DMS53 (cell line): Measurements from ENCODE around the gene MTOR.
"Not testable (repeated sequence)": the region's sequence is repeated elsewhere in the genome, so short reads cannot be mapped to it uniquely, and the experiment has no call there.

Source experiments
- DNase-seq: peaks from one replicate; lab custom pipeline; 2025; lab: John Stamatoyannopoulos, UW

The MTOR gene

DNA sequence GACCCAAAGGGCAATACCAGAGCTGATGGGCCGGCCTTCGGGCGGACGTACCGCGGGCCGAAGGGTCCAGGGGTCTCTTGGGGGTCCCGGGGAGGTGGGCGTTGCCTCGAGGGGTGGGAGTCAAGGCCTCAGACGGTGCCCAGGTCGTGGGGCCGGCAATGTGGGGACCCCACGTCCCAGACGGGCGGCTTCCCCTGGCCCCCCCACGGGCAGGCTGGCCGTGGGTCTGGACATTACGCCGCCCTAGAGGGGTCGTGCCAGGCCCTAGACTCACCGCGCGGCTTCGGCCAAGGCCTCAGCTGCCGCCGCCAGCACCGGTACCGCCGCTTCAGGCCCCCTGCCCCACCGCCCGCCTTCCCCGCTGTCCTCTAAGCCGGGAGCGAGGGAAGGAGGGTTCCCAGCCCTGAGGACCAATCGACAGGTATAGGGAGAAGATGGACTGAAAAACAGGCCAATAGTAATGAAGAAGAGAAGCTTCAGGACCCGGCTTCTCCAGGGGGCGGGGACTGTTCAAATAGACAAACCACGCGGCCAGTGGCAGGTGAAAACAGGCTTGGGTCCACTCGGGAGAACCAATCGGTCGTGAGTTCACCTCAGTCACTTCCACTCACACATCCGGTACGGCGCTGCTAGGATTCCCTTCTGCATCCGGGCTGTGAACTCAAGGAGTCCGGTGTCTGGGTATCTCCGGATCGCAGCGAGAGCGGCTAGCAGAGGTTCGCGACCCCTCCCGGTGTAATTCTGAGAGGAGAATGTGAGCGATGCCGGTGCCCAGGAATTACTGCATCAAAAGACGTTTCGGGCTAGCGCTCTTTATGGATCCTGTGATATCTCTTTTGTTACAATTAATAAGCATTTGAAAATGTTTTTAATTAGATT is at the start of gene MTOR:
Gene MTOR (minus strand): TSS at position 381 of the 879 bp plus-strand sequence. CDS start 3,142 bp downstream, outside the sequence.
- peak; percentile 100 for DNase-seq

- no peak for DNase-seq
Measured at GRCh38 chr1:11309385-11309784, 47.0 kb upstream of the MTOR start.

DNA sequence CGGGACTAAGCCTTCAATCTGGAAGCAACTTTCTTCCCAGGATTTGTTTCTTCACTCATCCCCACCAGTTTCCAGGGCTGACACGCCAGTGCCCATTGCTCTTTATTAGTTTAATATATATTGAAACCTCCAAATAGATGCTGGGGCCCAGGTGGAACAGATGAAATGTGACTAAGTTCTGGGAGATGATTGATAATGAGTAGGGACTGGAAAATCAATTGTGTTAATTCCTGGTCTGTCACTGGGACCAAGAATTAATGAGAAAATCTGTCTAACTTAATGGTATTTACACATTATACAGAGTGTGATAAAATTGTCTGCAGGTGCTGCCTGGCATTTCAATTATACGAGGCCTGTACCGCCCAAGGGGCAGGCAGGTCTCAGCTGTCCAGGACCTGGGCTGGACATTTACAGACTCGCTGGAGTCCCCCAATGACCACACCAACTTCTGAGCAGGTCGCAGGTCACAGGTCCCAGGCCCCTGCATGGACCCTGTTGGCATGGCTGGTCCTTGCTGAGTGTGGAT is 46.4 kb upstream of the MTOR start:
- no peak for DNase-seq

- no peak for DNase-seq
Measured at GRCh38 chr1:11307852-11308251, 45.5 kb upstream of the MTOR start.

- not testable (repeated sequence) for DNase-seq
Measured at GRCh38 chr1:11305516-11305915, 43.2 kb upstream of the MTOR start.

GRCh38 chr1:11302366-11302765 is 40.0 kb upstream of the MTOR start:
- DNase-seq, result no peak

GRCh38 chr1:11301601-11302000 is 39.2 kb upstream of the MTOR start:
- no peak for DNase-seq

DNA sequence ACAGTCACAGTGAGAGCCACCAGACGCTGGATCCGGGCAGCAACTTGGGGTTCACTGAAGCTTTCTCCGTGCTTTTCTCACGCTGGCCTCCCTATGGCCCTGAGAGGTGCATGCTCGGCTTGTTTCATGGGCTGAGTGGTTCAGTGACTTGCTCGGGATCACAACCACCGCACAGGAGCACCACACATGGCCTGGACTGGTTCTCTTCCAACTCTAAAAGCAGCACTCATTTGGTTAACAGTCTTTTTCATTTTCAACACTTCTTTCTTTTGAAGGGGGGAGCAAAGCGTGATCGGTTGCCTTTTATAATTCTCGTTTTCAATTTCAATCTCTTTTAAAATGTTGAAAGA is 36.8 kb upstream of the MTOR start:
- no peak for DNase-seq

- DNase-seq, result no peak
Measured at GRCh38 chr1:11298390-11299224, 36.3 kb upstream of the MTOR start.

- DNase-seq, result not testable (repeated sequence)
Measured at GRCh38 chr1:11297774-11298173, 35.4 kb upstream of the MTOR start.

GRCh38 chr1:11295905-11296304 is 33.6 kb upstream of the MTOR start:
- DNase-seq, result no peak

DNA sequence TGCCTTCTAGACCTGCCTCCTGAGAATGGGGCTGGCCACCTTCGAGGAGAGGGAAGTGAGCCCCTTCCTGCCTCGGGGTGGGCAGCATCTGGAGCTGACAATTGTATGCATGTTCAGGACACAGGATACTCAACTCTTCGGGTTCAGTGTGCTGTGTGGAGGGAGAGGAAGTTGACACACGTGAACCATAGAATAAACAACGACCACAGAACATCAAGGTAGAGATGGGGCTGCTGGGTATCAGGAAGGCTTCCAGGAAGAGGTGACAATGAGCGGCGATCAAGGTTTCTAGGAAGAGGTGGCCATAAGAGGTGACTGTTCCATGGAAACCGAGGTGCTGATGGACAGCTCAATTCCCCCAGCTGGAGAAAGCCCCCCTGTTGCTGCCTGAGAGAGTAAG is 32.6 kb upstream of the MTOR start:
- no peak for DNase-seq

DNA sequence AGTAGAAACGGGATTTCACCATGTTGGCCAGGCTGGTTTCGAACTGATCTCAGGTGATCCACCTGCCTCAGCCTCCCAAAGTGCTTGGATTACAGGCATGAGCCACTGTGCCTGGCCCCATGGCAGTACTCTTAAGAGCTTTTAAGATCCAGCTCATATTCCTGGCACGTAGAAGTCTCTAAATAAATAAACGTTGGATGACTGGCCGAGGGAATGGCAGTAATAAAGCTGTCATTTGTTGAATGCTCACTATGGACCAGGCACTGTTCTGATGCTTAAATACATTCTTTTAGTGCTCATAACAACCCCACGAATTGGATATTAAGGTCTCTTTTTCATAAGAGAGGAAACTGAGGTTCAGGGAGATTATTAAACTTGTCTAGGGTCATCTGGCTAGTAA is 31.5 kb upstream of the MTOR start:
- DNase-seq, result no peak

DNA sequence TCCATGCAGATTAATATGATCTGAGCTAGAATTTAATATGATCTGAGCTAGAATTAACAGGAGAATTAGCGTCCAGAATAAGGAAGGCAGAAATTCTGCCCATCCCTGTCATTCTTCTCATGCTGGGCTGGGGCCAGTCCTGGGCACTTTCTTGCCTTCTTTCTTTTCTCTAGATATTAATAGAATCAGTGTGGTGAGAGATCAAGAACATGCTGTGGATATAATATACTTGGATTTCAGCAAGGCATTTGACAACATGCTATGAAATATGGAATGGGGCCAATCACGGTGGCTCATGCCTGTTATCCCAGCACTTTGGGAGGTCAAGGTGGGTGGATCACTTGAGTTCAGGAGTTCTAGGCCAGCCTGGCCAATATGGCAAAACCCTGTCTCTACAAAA is 28.7 kb upstream of the MTOR start:
- DNase-seq, result no peak

- DNase-seq, result no peak
Measured at GRCh38 chr1:11289064-11289463, 26.7 kb upstream of the MTOR start.

DNA sequence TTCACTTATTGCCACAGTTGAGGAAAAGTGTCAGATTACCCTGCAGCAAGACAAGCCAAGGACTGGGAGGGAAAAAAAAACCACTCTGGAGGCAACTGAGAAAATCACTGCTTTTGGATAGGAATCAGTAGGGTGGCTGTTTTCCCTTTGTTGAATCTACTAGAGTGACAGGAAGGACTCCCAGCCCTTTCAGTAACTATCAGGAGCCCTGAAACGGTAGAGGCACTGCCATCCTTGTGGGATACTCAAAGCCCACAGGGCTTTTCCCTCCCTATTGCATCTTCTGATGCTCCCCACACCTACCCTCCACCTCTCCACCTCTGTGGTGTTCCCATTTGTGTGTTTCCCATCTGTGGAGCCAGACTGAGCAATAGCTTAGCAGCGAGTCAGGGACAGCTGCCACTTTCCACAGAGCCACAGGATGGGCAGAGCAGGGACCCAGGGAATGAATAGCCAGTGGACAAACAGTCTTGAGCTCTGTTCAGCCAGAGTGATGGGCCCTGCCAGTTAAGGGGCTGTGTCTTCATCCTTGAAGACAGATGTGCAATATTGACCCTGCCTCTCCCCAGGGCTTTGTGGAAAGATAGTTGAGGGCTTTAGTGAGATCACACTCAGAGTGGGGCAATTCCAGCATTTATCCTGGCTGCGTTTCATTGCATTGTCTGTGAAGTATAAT is 24.5 kb upstream of the MTOR start:
- no peak for DNase-seq

DNA sequence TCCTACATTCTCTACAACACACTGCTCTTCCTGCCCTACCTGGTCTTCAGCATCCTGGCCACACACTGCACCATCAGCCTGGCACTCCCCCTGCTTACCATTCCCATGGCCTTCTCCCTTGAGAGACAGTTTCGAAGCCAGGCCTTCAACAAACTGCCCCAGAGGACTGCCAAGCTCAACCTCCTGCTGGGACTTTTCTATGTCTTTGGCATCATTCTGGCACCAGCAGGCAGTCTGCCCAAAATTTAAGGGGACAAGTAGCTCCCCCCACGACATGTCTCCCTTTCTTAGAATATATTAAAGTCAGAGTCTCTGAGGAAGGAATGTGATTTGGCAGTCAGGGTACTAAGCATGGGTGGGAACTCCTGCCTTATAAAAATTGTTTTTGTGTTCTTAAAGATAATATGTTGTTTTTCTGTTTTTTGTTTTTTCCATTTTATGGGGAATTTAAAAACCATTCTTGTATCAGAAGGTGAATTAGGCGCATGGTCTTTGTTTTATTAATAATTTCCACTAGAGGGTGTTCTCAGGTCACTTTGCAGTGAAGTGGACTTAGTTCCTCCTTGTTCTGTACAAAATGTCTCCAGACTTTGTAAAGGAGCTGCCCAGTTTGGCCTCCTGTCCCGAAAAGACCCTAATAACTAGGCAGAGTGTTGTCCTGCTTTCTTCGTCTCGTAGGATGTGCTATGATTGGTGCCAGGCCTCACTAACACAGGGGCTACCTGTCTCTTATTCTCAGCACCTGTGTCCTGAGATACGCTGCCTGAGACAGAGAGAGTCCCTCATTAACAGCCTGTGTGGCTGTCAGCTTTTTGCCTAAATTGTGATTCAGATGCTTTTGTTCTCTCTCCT is 23.8 kb upstream of the MTOR start:
- DNase-seq, result peak; percentile 32

GRCh38 chr1:11284784-11285183 is 22.4 kb upstream of the MTOR start:
- DNase-seq, result no peak

DNA sequence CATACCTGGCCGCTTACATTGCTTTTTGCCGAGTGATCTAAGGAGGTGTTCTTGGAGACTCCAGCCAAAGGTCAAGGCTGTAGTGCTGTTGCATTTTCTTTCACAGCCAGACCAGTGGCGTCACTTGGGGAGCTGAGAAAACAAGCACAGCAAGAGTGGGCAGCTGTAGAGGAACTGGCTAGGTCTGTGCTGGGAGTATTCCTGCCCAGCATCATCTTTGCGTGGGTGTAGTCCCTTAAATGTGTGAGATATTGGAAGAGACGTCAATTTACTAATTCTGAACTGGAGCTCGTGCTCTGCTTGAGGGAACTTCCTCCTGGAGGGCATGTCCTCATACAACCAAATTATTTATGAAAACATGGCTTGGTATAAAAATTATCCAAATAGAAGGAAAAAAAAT is 20.8 kb upstream of the MTOR start:
- no peak for DNase-seq

DNA sequence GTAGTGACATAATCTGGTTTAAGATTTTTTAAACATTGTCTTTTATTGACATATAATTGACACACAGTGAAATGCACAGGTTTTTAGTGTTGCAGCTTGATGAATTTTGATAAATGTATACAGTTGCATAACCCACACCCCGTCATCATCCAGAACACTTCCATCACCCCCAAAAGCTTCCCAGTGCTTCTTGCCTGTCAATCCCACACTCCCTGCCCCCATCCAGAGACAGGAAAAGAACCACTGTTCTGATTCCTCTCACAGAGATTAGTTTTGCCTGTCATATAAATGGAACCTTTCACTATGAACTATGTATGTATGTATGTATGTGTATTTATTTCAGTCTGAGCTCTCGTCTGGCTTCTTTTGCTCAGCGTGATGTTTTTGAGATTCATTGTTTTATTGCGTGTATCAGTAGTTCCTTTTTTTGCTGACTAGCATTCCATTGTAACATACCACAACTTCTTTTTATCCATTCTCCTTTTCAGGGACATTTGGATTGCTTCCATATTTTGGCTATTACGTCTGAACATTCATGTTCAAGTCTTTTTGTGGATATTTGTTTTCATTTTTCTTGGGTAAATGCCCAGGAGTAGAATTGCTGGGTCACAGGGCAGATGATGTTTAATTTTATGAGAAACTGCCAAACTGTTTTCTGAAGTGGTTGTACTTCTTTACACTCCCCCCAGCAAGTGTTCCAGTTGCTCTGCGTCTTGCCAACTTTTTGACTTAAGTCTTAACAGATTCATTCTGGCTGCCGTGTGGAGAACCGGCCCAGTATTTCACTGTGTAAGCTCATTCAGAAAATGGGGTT is 19.4 kb upstream of the MTOR start:
- DNase-seq, result no peak
